RKO (cell line): ENCODE measurements around the gene GATAD1.
"Not testable (repeated sequence)": the region's sequence is repeated elsewhere in the genome, so short reads cannot be mapped to it uniquely, and the experiment has no call there.

Experiments used
- DNase-seq: peaks from one replicate; pipeline ENCODE4 v3.0.0-alpha.2; 2016; ENCODE audit warnings: low spot score

GATAD1 gene

DNA sequence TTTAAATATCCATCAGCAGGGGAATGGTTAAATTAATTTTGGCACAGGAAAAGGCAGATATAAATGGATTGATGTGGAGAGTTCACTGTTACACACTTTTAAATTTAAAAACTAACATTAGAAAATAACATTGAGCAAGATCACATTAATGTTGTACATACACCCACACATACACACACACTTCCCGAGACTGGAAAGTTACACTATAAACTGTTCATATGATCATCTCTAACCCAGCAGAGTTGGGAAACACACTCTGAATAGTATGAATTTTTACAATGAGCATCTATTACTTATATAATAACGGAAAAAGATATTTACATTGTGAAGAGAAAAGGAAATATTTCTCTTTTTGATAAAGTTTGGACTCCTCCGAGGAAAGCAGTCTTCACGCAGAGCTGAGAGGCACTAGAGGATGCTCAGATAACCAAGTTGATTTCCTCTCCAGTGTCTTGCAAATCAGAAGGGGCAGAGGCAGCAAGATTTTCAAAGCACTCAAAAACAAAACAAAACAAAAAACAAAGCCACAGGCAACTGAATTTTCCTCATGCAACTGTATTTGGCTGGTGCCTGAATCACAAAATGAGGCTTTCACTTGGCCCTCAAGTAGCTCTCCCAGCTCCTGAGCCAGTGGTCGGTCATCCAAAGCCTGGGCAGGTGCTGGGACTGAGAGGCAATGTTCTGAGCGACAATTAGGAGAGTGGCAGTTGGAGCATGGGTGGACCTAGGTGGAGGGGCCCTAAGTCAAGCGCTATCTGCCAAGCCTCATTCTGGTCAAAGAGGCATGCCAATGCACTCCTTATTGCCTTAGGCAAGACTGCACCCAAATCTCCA is 10.5 kb upstream of the GATAD1 start:
- DNase-seq = no peak

- DNase-seq = no peak
These were observed 9.3 kb upstream of the GATAD1 start for GRCh38 chr7:92437956-92438491.

DNA sequence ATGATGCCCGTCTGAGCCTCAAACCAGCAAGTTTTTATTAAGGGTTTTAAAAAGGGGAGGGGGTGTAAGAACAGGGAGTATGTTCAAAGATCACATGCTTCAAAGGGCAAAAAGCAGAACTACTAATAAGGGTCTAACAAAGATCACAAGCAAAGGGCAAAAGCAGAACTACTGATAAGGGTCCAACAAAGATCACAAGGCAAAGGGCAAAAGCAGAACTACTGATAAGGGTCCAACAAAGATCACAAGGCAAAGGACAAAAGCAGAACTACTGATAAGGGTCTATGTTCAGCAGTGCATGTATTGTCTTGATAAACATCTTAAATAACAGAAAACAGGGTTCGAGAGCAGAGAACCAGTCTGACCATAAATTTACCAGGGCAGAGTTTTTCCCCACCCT is 4.6 kb upstream of the GATAD1 start:
- DNase-seq = not testable (repeated sequence)

GRCh38 chr7:92446869-92447344 is 375 bp upstream of the GATAD1 start:
- no peak for DNase-seq

- DNase-seq = peak; percentile 93
These were observed 994 bp downstream of the GATAD1 start for GRCh38 chr7:92448205-92448747.

GRCh38 chr7:92451645-92452044 is 4.4 kb downstream of the GATAD1 start:
- no peak for DNase-seq

GRCh38 chr7:92456236-92456635 is 9.0 kb downstream of the GATAD1 start:
- DNase-seq = no peak

- DNase-seq = no peak
These were observed 12.8 kb downstream of the GATAD1 start for GRCh38 chr7:92460109-92460508.

DNA sequence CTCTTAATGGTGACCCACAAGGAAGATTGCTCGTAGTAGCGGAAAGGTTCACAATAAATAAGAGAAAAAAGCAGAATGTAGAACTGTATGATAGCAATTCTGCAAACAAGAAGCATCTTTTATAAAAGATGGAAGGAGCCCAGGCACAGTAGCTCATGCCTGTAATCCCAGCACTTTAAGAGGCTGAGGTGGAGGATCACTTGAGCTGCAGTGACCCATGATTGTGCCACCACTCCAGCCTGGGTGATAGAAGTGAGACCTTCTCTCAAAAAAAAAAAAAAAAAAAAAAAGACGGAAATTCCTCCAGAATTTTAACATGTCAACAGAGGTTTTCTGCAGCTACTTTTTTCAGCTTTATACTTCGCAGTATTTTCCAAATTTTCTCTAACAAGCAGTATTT is 13.2 kb downstream of the GATAD1 start:
- no peak for DNase-seq

DNA sequence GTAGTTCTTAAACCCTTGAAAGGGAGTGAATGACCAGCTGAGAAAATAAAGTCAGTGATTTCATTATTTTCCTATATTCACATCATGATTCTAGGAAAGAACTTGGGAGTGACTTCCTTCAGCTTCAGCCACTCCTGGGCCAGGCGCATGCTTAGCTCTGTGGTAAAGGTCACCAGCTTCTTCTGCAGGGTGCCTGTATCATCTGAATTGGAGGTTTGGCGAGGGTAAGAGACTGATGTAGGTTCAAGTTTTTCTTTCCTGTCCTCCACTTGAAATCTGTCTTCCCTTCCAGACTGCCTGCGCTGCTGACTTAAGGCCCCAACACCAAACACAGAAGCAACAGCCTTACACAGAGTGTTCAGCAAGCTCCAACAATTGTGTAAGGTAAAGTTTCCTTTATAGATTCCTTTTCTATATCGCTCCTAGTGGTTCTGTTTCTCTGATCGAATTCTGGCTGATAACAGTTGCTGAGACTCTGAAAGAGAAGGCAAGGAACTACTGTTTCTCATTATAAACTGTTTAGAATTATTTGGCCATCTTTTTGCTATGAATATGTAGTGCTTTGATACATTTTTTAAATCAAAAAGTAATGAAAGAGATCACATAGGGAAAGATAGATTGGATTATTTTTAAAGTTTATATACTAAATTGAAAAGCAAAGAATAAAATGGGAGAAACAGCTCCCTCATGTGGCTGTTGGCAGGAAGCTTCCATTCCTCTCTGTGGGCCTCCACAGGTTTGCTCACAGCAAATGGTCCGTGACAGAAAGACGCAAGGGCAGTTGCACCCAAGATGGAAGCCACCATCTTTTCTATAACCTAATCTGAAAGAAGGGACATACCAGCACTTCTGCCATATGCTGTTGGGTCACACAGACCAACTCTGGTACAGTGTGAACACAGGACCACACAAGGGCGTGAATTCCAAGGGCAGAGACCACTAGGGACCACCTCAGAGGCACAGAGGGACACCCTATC is 14.0 kb downstream of the GATAD1 start:
- peak; percentile 83 for DNase-seq

- no peak for DNase-seq
These were observed 15.3 kb downstream of the GATAD1 start for GRCh38 chr7:92462560-92462959.

- DNase-seq = no peak
These were observed 17.2 kb downstream of the GATAD1 start for GRCh38 chr7:92464515-92464914.

GRCh38 chr7:92466682-92467081 is 19.4 kb downstream of the GATAD1 start:
- no peak for DNase-seq

DNA sequence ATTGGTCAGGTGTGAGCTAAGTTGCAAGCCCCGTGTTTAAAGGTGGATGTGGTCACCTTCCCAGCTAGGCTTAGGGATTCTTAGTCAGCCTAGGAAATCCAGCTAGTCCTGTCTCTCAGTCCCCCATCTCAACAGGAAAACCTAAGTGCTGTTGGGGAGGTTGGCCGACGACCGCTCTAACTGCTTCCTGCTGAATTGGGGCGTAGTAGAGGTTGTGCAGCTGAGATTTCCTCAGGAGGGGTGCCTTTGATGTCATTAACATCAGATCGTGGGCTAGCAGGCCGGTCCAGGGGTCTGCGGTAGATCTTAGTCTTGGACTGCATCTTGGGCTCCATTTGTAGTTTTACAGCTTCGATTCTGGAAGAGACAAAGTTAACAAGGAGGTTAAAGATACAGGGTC is 21.3 kb downstream of the GATAD1 start:
- not testable (repeated sequence) for DNase-seq

DNA sequence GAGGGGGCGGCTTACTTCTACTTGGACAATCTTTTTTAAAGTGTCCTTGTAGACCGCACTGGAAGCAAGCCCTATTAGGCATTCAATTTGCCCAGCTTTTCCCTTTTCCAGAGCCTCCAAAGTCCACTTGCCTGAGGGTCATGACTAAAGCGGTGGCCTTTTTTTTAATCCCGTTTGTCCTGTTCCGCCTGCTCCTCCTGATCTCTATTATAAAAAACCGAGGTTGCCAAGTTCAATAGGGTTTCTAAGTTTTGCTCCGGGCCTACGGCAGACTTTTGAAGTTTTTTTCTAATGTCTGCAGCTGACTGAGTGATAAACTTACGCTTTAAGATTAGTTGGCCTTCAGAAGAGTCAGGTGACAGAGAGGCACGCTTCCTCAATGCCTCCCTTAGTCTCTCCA is 26.7 kb downstream of the GATAD1 start:
- DNase-seq = not testable (repeated sequence)

- DNase-seq = not testable (repeated sequence)
These were observed 28.0 kb downstream of the GATAD1 start for GRCh38 chr7:92475261-92475770.

- not testable (repeated sequence) for DNase-seq
These were observed 28.7 kb downstream of the GATAD1 start for GRCh38 chr7:92475851-92476590.

- not testable (repeated sequence) for DNase-seq
These were observed 30.4 kb downstream of the GATAD1 start, which contains the start of gene ERVW-1 for GRCh38 chr7:92477681-92478080. TSS of gene ERVW-1 (minus strand) at chr7:92477946. CDS start at chr7:92470381, 7,565 bp downstream.

DNA sequence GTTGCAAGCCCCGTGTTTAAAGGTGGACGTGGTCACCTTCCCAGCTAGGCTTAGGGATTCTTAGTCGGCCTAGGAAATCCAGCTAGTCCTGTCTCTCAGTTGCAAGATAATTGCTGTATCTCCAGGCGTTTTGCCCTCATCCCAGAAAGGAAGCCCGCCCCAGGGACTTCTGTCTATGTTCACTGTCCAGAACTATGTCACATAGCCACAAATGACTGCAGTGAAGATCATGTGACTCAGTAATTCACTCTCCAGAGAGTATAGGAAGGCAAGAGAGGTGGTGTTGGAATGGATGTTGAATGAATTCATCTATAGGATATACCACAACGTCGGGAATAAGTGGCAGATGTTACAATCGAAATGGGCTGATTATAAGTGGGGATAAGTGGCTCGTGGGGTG is 30.8 kb downstream of the GATAD1 start:
- DNase-seq = no peak

DNA sequence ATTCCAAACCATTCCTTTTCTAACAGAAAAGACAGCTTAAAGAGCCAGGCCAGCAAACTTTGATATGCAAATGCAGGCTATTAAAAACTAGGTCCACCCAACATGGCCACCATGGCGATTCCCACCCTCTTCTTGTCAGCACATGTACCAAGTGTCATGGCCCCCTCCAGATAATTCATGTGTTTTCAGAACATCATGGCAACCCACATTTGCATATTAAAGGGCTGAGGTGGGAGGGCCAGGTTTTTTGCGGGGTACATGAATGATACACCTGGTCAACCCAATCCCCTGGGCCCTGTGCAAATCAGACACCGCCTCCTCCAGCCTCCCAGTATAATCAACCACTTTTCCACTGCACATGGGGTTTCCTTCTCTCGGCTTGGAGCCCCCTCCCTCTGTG is 31.4 kb downstream of the GATAD1 start:
- DNase-seq = no peak

GRCh38 chr7:92479146-92479545 is 31.9 kb downstream of the GATAD1 start:
- DNase-seq = not testable (repeated sequence)
